HG03378 (cell line): ENCODE data around the gene TSNAXIP1.

ENCODE experiments used
- ATAC-seq: cut with Tn5 transposase; IDR thresholded peaks from one replicate; pipeline ENCODE4 v1.9.1; 2021; ENCODE audit warnings: mild to moderate bottlenecking, moderate library complexity; ENCODE audit not compliant: unreplicated experiment

The TSNAXIP1 gene

GRCh38 chr16:67781565-67781921 is 25.1 kb upstream of the TSNAXIP1 start:
- no peak for ATAC-seq

- ATAC-seq = no peak
These were observed 23.9 kb upstream of the TSNAXIP1 start for GRCh38 chr16:67782567-67783352.

- no peak for ATAC-seq
These were observed 23.4 kb upstream of the TSNAXIP1 start for GRCh38 chr16:67783353-67783725.

- no peak for ATAC-seq
These were observed 20.2 kb upstream of the TSNAXIP1 start for GRCh38 chr16:67786491-67786890.

- no peak for ATAC-seq
These were observed 16.6 kb upstream of the TSNAXIP1 start for GRCh38 chr16:67790071-67790470.

- no peak for ATAC-seq
These were observed 10.5 kb upstream of the TSNAXIP1 start for GRCh38 chr16:67796099-67796718.

- ATAC-seq = no peak
These were observed 6.3 kb upstream of the TSNAXIP1 start for GRCh38 chr16:67800338-67800926.

- no peak for ATAC-seq
These were observed 5.4 kb upstream of the TSNAXIP1 start for GRCh38 chr16:67801241-67801640.

GRCh38 chr16:67801883-67802282 is 4.8 kb upstream of the TSNAXIP1 start:
- ATAC-seq = no peak

- no peak for ATAC-seq
These were observed 2.8 kb upstream of the TSNAXIP1 start for GRCh38 chr16:67803894-67804293.

GRCh38 chr16:67804853-67805542 is 1.7 kb upstream of the TSNAXIP1 start:
- ATAC-seq = no peak

- ATAC-seq = no peak
These were observed 816 bp upstream of the TSNAXIP1 start for GRCh38 chr16:67805718-67806427.

GRCh38 chr16:67807148-67807682 is 526 bp downstream of the TSNAXIP1 start:
- no peak for ATAC-seq

- ATAC-seq = no peak
These were observed 5.2 kb downstream of the TSNAXIP1 start for GRCh38 chr16:67811899-67812298.

- ATAC-seq = no peak
These were observed 7.9 kb downstream of the TSNAXIP1 start for GRCh38 chr16:67814567-67814966.

GRCh38 chr16:67820608-67821259 is 14.0 kb downstream of the TSNAXIP1 start:
- ATAC-seq = no peak

- no peak for ATAC-seq
These were observed 15.8 kb downstream of the TSNAXIP1 start for GRCh38 chr16:67822511-67822910.

GRCh38 chr16:67825119-67825518 is 18.4 kb downstream of the TSNAXIP1 start:
- ATAC-seq = no peak

- no peak for ATAC-seq
These were observed 19.2 kb downstream of the TSNAXIP1 start for GRCh38 chr16:67825906-67826305.

- no peak for ATAC-seq
These were observed 22.0 kb downstream of the TSNAXIP1 start for GRCh38 chr16:67828651-67829050.
